HFF-Myc (cell line): ENCODE results near the gene KARS1.

Source experiments
- DNase-seq: peaks from one replicate; pipeline ENCODE4 v3.0.0-alpha.2; 2011; ENCODE audit warnings: low read depth; ENCODE audit errors: extremely low read depth
- H3K4me3 ChIP-seq: replicated peaks from 2 replicates; pipeline ENCODE4 v1.5.1; 2011; ENCODE audit warnings: low read depth, mild to moderate bottlenecking, control low read depth, low read length
- TF ChIP-seq, protein P1 (sequence below): IDR thresholded peaks from 2 replicates; pipeline ENCODE4 v1.5.1; 2012; ENCODE audit warnings: mild to moderate bottlenecking, low read depth, low read length, control low read depth; ENCODE audit errors: missing control alignments

KARS1 gene

DNA sequence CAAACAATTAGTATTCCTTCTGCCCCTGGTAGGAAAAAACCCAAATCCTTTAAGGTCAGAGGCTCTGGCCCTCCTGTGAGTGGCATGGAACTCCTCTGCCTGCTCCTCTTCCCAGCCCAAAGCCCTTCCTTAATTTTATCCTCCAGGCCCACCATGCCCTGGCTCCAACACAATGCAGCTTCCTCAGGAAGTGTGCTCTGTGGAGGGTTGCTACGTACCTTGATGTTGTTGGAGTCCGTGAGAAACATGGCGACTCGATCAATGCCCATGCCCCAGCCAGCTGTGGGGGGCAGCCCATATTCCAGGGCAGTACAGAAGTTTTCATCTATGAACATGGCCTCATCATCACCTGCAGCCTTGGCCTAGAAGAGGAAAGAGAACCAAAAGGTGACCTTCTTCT lies 19.1 kb downstream of the KARS1 start:
- TF ChIP-seq, protein P1, sequence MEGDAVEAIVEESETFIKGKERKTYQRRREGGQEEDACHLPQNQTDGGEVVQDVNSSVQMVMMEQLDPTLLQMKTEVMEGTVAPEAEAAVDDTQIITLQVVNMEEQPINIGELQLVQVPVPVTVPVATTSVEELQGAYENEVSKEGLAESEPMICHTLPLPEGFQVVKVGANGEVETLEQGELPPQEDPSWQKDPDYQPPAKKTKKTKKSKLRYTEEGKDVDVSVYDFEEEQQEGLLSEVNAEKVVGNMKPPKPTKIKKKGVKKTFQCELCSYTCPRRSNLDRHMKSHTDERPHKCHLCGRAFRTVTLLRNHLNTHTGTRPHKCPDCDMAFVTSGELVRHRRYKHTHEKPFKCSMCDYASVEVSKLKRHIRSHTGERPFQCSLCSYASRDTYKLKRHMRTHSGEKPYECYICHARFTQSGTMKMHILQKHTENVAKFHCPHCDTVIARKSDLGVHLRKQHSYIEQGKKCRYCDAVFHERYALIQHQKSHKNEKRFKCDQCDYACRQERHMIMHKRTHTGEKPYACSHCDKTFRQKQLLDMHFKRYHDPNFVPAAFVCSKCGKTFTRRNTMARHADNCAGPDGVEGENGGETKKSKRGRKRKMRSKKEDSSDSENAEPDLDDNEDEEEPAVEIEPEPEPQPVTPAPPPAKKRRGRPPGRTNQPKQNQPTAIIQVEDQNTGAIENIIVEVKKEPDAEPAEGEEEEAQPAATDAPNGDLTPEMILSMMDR: no peak
- DNase-seq: no peak
- no peak overlapping the region for H3K4me3 ChIP-seq

DNA sequence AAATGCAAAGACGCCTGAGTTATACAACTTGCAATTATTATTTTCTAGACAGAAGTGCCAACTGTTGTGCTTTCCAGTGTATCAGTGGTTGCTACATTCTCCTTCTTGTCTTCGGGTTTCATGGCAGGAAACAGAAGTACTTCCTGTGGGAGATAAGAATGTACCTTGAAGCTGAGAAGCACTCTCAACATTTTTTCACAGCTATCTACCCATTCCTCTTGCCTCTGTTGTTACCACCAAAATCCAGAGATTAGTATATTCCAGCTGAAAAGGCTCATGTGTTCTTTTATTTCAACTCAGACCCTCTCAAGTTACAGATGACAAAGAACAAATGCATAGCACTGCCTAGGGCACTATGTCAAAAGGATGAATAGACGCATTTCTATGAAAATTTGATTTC lies 19.6 kb downstream of the KARS1 start:
- TF ChIP-seq, protein P1: no peak
- DNase-seq: no peak
- H3K4me3 ChIP-seq: no peak overlapping the region

DNA sequence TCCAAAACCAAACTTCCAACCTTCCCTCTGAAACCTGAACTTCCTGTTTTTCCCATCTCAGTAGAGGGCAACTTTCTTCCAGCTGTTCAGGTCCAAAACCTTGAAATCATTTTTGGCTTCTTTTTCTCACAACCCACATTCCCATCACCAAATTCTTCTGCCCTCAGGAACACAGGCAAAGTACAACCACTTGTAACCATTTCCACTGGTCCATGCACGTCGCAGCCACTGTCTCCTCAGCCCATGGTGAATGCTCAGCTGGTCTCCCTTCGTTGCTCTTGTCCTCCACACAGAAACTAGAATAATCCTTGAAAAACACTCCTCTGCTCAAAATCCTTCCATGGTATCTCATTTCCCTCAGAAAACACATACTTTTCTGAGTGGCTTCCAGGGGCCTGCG lies 20.7 kb downstream of the KARS1 start:
- TF ChIP-seq, protein P1: no peak

DNA sequence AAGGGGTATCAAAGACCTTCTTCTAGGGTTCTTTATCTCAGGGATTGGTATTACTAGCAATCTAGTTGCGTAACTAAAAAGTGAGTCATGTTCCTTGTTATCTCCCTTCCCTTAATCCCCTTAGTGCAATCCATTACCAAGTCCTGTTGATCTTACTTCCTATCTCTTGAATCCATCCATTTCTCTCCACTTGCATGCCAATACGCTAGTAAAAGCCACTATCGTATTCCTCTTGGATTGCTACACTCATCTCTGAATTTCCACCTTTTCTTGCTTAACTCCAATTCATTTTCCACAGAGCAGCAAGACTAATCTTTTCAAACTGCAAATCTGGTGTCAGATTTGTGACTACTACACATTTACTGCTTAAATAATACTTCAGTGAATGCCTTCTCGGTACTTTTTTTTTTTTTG lies 22.5 kb downstream of the KARS1 start:
- DNase-seq: no peak
- no peak overlapping the region for H3K4me3 ChIP-seq
- TF ChIP-seq, protein P1: no peak

More for the DNA sequence above, 20.7 kb downstream of the KARS1 start:
- H3K4me3 ChIP-seq: no peak overlapping the region
- no peak for DNase-seq

DNA sequence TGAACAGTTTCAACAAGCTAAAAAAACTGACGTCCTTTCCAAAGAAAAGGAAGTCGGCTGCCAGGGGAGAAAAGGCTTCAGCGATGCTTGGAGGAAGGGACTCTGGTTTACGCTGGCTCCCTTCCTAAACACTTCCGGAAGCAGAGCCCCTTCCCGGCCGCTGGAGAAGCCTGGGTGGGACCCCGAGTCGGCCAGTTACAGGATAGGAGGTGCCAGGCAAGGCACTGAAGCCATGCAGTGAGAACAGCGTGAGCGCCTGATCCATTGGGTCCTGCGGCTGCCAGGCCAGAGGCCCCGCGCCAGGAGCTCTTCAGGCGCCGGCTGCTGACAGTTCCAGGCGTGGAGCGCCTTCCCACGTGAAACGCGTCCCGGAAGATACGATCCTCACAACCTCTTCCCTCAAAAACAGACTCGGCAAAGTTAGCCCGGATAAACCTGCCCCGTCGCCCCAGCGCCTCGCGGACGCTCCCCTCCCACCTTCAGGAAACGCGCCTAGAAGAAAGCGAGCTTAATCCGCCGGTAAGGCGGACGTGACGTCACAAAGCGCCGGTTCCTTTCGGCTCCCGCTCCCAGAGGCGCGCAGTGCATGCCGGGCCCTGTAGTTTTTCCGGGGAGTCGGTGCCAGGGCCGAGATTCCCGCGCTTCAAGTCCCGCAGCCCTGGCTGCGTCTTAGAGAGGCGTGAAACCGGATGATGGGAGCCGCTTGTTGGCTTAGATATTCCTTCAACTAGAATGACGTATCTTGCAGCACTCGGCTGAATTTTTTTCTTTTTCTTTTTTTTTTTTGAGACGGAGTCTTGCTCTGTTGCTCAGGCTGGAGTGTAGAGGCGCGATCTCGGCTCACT lies 24.5 kb downstream of the KARS1 start, which contains the start of gene ADAT1:
Gene ADAT1, minus strand, starts transcription at position 521 of the 845 bp plus-strand sequence. CDS start 2,482 bp downstream, outside the sequence.
- peak; percentile 90 for DNase-seq
- TF ChIP-seq, protein P1: no peak

DNA sequence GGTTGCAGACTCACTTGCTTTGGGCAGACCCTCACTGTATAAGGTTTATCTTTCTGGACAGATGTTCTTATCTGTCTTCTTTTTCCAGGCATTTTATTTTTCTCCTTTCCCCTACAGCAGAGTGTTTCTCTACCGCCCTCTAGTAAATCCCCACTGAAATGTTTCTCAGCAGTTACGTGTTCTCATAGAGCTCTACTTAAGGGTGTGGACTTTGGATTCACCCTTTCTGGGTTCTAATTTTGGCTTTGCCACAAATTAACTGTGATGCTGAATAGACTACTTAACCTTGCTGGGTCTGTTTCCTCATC lies 26.3 kb downstream of the KARS1 start:
- TF ChIP-seq, protein P1: peak; percentile 68
- no peak overlapping the region for H3K4me3 ChIP-seq
- no peak for DNase-seq

More for the DNA sequence above, 24.5 kb downstream of the KARS1 start, which contains the start of gene ADAT1:
- peak within 1 kb of the TSS; percentile 77 for H3K4me3 ChIP-seq
